ENCODE results near the gene GJC2.

The GJC2 gene

DNA sequence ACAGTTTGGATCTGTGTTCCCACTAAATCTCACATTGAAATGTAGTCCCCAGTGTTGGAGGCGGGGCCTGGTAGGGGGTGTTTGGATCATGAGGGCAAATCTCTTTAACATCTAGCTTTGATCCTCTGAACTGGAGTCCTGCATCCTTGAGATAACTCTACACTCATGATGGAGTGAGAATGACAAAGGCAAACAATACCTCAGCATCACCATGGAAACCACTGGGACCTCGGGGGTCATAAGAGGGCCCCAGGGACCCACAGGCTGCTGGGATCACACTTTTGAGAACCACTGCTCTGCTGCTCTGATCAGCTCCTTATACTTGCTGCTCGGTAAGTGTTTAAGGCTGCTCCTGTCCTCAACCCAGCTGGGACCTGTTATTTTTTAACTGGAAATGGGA lies 44.7 kb downstream of the GJC2 start:
- in situ Hi-C loops (cut with HindIII; ENCODE audit: low pct_unique_long_range_greater_than_20kb, low sequenced_read_pairs), result no loop called here
- TF ChIP-seq JUND (IDR thresholded peaks at IDR 0.05; ENCODE audit: low read depth), result no peak
- DNase-seq (ENCODE audit: low read depth in 1 of 2, low spot score in 1 of 2), result no peak

DNA sequence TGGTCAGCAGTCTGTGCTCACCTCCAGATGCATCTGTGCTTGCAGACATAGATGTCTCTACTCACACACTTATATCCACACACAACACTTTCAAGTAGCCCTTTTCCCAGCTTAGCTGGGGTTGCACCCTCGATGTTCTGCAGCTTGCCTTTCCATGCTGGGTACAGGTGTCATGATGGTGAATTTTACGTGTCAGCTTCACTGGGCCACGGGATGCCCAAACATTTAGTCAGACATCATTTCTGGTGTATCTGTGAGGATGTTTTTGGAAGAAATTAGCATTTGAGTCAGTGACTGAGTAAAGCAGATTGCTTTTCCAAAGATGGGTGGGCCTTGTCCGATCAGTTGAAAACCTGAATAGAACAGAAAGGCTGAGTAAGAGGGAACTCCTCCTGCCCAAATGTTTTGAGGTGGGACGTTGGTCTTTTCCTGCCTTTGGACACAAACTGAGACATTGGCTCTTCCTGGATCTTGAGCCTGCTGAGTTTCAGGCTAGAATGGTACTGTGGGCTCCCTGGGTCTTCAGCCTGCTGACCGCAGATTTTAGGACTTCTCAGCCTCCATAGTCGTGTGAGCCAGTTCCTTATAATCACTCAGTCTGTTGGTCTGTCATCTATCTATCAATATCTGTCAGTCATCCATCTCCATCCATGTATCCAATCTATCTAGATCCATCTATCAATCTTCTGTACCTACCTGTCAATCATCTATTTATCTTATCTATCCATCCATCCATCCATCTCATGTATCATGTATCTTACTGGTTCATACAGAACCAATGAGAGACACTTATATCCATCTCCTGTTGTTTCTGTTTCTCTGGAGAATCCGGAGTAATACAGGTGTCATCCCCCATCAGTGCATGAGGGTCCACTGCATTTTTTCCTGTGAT lies 45.4 kb downstream of the GJC2 start:
- no peak for DNase-seq (ENCODE audit: low read depth in 1 of 2, low spot score in 1 of 2)
- in situ Hi-C loops (cut with HindIII; ENCODE audit: low pct_unique_long_range_greater_than_20kb, low sequenced_read_pairs), result no loop called here
- TF ChIP-seq JUND (IDR thresholded peaks at IDR 0.05; ENCODE audit: low read depth), result no peak

DNA sequence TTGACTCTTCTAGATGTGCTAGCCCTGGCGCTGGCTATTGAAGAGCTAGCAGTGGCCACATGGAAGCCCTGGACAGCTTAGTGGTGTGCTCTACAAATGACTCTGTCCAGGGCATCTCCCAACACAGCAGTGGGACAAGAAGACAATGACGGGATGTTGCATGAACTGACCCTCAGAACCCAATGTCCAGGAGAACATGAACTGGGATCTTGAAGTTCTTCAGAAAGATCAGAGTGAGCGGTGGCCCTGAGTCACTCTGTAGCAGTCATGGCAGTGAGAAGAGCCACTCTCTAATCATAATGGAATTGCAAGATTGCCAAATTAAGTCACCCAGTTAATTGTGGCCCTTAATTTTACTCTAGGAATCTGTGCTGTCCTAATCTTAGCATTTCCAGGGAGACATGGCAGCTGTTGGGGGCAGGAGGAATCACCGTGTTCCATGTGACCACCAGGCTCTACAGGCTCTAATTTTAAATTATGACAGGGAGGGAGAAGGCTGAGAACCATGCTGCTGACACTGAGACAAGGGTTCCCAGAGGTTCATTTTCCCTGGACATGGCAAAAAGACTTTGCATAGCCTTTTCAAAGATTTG lies 47.9 kb downstream of the GJC2 start:
- in situ Hi-C loops (cut with HindIII; ENCODE audit: low pct_unique_long_range_greater_than_20kb, low sequenced_read_pairs), result no loop called here

DNA sequence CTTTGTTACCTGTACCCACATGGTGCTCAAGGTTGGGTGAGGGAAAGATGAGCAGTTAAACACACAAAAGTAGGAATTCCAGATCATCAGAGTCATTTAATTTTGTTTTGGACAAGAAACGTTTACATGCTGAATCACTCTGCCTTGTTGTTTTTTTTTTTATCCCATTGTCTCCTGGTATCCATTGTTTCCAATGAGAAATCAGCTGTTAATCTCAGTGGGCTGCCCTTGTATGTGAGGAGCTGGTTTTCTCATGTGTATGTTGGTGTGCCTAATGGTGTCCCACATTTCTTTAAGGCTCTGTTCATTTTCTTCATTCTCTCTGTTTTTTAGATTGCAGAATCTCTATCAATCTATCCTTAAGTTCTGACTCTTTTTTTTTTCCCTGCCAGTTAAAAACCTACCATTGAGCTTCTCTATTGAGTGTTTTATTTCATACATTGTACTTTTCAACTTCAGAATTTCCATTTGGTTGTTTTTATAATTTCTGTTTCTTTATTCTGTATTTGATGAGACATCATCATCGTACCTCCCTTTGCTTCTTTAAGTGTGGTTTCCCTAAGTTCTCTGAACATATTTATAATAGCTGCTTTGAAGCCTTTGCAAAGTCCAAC lies 49.4 kb downstream of the GJC2 start:
- DNase-seq (ENCODE audit: low read depth in 1 of 2, low spot score in 1 of 2), result no peak
- in situ Hi-C loops (cut with HindIII; ENCODE audit: low pct_unique_long_range_greater_than_20kb, low sequenced_read_pairs), result no loop called here
- no peak for TF ChIP-seq JUND (IDR thresholded peaks at IDR 0.05; ENCODE audit: low read depth)

More for the DNA sequence above, 47.9 kb downstream of the GJC2 start:
- DNase-seq (ENCODE audit: low read depth in 1 of 2, low spot score in 1 of 2), result no peak
- no peak for TF ChIP-seq JUND (IDR thresholded peaks at IDR 0.05; ENCODE audit: low read depth)

DNA sequence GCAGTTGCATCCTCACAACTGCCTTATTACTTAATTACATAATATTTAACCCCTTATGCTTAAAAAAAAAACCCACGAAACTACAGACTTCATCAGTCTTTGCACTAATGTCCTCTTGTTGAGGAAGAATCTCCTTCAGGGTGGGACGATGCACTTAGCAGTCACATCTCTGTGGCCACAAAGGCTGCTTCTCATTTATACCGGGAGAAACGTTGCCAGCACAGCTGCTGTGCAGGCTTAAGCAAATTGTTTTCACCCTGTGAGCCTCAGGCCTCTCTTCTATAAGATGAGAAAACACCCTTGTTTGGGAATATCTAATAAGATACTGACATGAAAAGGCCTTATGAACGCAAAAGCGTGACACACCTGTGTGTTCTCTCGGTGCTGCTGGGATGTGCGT lies 55.2 kb downstream of the GJC2 start:
- TF ChIP-seq JUND (IDR thresholded peaks at IDR 0.05; ENCODE audit: low read depth), result no peak
- in situ Hi-C loops (cut with HindIII; ENCODE audit: low pct_unique_long_range_greater_than_20kb, low sequenced_read_pairs), result no loop called here
- no peak for DNase-seq (ENCODE audit: low read depth in 1 of 2, low spot score in 1 of 2)

DNA sequence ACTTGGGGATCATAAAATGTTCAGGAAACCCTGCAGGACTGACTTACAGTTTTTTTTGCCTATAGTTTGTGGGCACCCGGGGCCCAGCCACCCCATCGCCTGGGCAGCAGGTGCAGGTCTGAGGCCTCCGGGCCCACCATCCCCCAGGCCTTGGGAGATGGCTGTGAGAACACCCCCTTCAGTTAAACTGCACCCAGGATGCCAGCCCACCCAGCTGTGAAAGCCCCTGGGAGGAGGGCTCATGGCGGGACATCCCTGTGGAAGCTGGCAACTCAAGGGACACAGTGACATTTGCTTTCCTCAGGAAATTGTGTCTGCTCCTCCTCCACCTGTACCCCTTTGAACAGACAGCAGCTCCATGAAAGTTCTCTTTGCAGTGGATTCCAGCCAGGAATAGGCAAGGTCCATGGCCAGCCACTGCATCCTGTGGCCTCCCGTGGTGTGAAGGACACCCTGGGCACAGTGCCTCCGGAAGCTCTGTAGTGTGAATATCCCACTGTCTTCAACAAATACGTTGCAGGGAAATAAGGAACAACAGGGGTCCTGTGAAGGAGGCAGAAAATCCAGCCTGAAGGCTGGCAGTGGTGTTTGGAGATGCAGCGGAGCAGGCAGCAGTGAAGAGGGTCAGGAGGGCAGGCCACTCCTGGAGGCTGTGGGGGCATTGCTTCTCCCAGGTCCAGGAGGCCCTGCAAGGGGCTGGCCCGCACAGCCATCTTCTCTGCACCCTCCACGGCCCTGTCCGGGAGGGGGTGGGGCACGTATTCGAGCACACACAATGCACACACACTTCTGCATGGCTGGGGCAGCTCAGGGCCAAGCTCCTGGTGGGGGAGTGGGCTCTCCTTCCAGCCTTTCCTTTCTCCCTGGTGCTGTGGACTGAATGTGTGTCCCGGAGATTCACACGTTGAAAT lies 56.1 kb downstream of the GJC2 start:
- no peak for TF ChIP-seq JUND (IDR thresholded peaks at IDR 0.05; ENCODE audit: low read depth)
- in situ Hi-C loops (cut with HindIII; ENCODE audit: low pct_unique_long_range_greater_than_20kb, low sequenced_read_pairs), result no loop called here
- DNase-seq (ENCODE audit: low read depth in 1 of 2, low spot score in 1 of 2), result no peak

DNA sequence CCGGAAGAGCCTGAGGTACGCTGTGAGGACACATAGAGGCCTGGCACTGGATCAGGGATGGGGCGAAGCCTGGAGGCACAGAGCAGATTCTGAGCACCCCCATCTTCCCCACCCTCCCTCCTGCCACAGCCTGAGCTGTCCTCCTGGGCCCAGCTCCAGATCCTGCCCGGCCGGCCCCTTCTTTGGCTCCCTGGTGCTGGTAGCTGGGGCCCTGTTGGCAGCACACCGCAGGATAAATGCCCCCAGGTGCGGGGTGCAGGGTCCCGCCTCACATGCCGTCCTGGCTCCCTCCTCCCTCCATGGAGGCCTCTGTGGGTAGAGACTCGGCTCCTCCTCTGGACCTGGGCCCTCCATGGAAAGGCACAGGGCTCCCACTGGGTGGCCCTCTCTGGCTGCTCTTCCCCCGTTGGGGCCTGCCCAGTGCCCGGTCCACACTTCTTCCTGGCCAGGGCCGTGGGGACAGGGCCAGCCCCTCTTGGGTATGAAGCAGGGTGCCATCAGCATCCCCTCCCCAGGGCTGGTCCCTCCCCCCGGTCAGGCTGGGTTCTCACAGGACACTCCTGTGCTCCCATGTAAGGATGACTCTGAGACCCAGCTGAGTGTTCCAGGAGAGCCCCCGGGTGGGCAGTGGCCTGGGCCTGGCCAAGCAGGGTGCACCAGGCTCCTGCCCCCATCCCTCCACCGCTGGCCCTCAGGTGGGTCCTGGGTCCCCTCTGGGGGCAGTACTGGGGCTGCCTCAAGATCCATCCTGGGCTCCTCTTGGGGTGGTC lies 57.0 kb downstream of the GJC2 start:
- no peak for DNase-seq (ENCODE audit: low read depth in 1 of 2, low spot score in 1 of 2)
- in situ Hi-C loops (cut with HindIII; ENCODE audit: low pct_unique_long_range_greater_than_20kb, low sequenced_read_pairs), result no loop called here
- no peak for TF ChIP-seq JUND (IDR thresholded peaks at IDR 0.05; ENCODE audit: low read depth)

DNA sequence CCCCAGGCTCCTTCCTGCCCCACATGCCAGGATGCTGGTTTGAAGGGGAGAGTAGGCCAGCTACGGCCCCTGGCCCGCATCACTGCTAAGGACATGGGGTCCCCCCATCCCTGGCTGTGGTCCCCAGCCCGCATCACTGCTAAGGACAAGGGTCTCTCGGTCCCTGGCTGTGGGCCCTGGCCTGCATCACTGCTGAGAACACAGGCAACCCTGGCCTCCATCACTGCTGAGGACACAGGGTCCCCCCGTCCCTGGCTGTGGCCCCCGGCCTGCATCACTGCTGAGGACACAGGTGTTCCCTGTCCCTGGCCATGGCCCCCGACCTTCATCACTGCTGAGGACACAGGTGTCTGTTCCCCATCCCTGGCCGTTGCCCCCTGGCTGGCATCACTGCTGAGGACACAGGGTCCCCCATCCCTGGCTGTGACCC lies 57.7 kb downstream of the GJC2 start:
- in situ Hi-C loops (cut with HindIII; ENCODE audit: low pct_unique_long_range_greater_than_20kb, low sequenced_read_pairs), result no loop called here
- no peak for DNase-seq (ENCODE audit: low read depth in 1 of 2, low spot score in 1 of 2)
- no peak for TF ChIP-seq JUND (IDR thresholded peaks at IDR 0.05; ENCODE audit: low read depth)

DNA sequence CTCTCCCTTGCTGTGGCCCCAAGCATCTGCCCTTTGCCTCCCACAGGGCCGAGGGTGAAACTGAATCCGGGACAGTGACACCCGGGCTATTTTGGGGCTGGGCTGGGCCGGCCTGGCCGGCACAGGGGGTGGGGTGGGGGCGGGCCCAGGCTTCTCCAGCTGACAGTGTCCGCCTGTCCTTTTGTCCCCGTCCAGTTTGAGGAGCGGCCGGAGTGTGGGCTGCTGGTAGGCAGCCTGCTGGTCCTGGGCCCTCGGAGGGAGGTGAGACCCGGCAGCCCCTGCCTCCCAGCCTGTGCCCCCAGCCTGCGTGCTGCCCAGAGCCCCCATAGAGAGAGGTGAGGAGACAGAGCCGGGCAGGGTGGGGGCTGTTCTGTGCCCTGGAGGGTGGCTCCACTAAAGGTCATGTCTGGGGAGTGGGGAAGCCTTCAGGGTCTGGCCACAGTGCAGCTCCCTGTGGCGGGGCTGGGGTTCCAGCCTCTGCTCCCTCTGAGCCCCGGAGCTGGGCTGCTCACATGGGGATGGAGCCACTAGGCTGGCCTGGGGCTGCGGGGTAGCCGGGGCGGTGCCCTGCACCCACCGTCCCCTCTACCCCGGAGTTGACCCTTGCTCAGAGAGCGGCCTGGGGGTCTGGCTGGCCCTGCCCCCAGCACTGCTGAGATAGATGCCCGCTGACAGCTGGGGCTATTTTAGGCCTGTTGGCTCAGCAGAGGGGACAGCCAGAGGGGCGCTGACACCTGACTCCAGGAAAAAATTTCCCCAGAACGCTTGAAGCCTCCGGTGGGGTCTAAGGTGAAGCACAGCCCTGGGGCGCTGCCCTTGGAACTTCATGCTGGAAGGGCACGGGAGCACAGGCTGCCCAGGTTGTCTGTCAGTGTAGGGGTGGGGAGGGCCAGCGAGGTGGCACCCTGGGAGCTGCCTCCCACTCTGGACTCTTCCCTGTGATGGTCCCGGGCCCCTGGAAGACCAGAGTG lies 58.4 kb downstream of the GJC2 start, which contains the start of gene OBSCN:
TSS of gene OBSCN (plus strand) at position 194 of the 971 bp plus-strand sequence. CDS start 3,740 bp downstream, outside the sequence.
- in situ Hi-C loops (cut with HindIII; ENCODE audit: low pct_unique_long_range_greater_than_20kb, low sequenced_read_pairs), result no loop called here
- no peak for DNase-seq (ENCODE audit: low read depth in 1 of 2, low spot score in 1 of 2)
- TF ChIP-seq JUND (IDR thresholded peaks at IDR 0.05; ENCODE audit: low read depth), result no peak

DNA sequence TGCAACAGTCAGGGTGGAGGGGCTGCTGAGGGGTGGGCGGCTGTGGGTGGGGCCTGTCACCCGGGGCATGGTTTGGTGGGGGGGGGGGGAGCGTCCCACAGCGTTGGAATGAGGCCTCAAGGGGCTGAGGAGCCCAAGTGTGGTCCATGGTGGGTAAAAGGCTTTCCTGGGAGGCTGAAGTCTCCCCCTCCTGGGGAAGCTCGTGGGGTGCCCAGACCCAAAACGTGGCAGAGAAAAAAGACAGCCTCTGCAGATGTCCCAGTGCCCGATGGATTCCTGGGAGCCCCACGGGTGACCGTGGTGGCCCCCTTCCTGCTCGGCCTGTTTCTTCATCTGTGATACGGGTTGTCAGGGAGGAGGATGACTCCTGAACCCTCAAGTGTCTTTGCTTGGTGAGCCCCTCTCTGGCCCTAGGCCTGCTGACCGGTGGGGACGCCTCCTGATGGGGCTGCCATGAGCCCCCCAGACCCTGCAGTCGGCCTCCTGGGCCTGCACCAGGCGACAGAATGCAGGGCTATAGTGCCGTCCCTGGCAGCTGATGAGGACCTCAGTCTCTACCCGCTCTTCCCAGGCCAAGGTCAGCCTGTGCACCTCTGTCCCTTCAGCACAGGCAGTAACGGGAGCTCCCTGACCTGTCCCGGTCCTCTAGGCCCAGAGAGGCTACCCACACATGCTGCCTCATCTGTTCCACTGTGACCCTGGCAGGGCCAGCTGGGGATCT lies 59.3 kb downstream of the GJC2 start:
- no peak for TF ChIP-seq JUND (IDR thresholded peaks at IDR 0.05; ENCODE audit: low read depth)
- DNase-seq (ENCODE audit: low read depth in 1 of 2, low spot score in 1 of 2), result no peak
- in situ Hi-C loops (cut with HindIII; ENCODE audit: low pct_unique_long_range_greater_than_20kb, low sequenced_read_pairs), result no loop called here

Measured in T47D (cell line).